ENCODE data around the gene MATK.

MATK gene

GRCh38 chr19:3807574-3808354, 21.6 kb upstream of the MATK start:
- ATAC-seq (replicated peaks) (no peak), DNase-seq (no peak)
- Mint-ChIP-seq H3K27ac (peak overlapping the region; percentile 17), H3K4me1 (peaks cover 28 to 59% of the 10 kb centered on the region in 2 donors), H3K27me3 (peaks cover 8 to 13% of the 10 kb centered on the region in 2 donors), H3K9me3 (peaks cover 0 to 5% of the 10 kb centered on the region in 2 donors), H3K36me3 (peaks cover 3 to 6% of the 10 kb centered on the region in 2 donors), H3K4me3 (no peak overlapping the region)

- Mint-ChIP-seq H3K4me1 (peaks cover 25 to 53% of the 10 kb centered on the region in 2 donors), H3K27ac (no peak overlapping the region), H3K9me3 (peaks cover 0 to 5% of the 10 kb centered on the region in 2 donors), H3K27me3 (peaks cover 11 to 14% of the 10 kb centered on the region in 2 donors), H3K4me3 (no peak overlapping the region), H3K36me3 (no peaks in the 10 kb centered on the region)
- ATAC-seq (replicated peaks) (no peak), DNase-seq (no peak)
Measured at GRCh38 chr19:3807131-3807480, 20.9 kb upstream of the MATK start.

GRCh38 chr19:3805859-3806258, 19.7 kb upstream of the MATK start:
- H3K27me3 Mint-ChIP-seq = peaks cover 11 to 25% of the 10 kb centered on the region in 2 donors
- ATAC-seq (replicated peaks) (no peak), DNase-seq (no peak)
- no peak overlapping the region for H3K27ac Mint-ChIP-seq
- no peak overlapping the region for H3K4me3 Mint-ChIP-seq
- H3K4me1 Mint-ChIP-seq = peaks cover 30 to 56% of the 10 kb centered on the region in 2 donors
- no peaks in the 10 kb centered on the region for H3K36me3 Mint-ChIP-seq
- H3K9me3 Mint-ChIP-seq = peaks cover 0 to 5% of the 10 kb centered on the region in 2 donors

- H3K4me1 Mint-ChIP-seq = peaks cover 24 to 43% of the 10 kb centered on the region in 2 donors
- no peaks in the 10 kb centered on the region for H3K36me3 Mint-ChIP-seq
- no peak overlapping the region for H3K27ac Mint-ChIP-seq
- H3K9me3 Mint-ChIP-seq = peaks cover 0 to 5% of the 10 kb centered on the region in 2 donors
- no peak overlapping the region for H3K4me3 Mint-ChIP-seq
- ATAC-seq (replicated peaks) (no peak), DNase-seq (no peak)
- peaks cover 12 to 25% of the 10 kb centered on the region in 2 donors for H3K27me3 Mint-ChIP-seq
Measured at GRCh38 chr19:3804429-3804828, 18.2 kb upstream of the MATK start.

- H3K9me3 Mint-ChIP-seq = peaks cover 0 to 5% of the 10 kb centered on the region in 2 donors
- peaks cover 16 to 25% of the 10 kb centered on the region in 2 donors for H3K27me3 Mint-ChIP-seq
- H3K27ac Mint-ChIP-seq = no peak overlapping the region
- DNase-seq (no peak), ATAC-seq (replicated peaks) (no peak)
- H3K36me3 Mint-ChIP-seq = no peaks in the 10 kb centered on the region
- no peak overlapping the region for H3K4me3 Mint-ChIP-seq
- peaks cover 24 to 39% of the 10 kb centered on the region in 2 donors for H3K4me1 Mint-ChIP-seq
Measured at GRCh38 chr19:3803986-3804385, 17.8 kb upstream of the MATK start.

- Mint-ChIP-seq H3K4me3 (no peak overlapping the region), H3K27ac (no peak overlapping the region), H3K36me3 (no peaks in the 10 kb centered on the region), H3K9me3 (peaks cover 0 to 4% of the 10 kb centered on the region in 2 donors), H3K27me3 (peaks cover 16 to 25% of the 10 kb centered on the region in 2 donors), H3K4me1 (peaks cover 24 to 35% of the 10 kb centered on the region in 2 donors)
- no peak for DNase-seq
- ATAC-seq (replicated peaks) = no peak
Measured at GRCh38 chr19:3803114-3803888, 17.1 kb upstream of the MATK start.

- Mint-ChIP-seq H3K27me3 (peaks cover 16 to 25% of the 10 kb centered on the region in 2 donors), H3K36me3 (peaks cover 1 to 5% of the 10 kb centered on the region in 2 donors), H3K4me3 (peak overlapping the region; percentile 46 to 72), H3K4me1 (peaks cover 21 to 22% of the 10 kb centered on the region in 2 donors), H3K9me3 (peaks cover 4 to 5% of the 10 kb centered on the region in 2 donors), H3K27ac (no peak overlapping the region)
- DNase-seq (peak; percentile 43), ATAC-seq (replicated peaks) (peak; percentile 85)
Measured at GRCh38 chr19:3801412-3802096, 15.4 kb upstream of the MATK start.

GRCh38 chr19:3800996-3801395, 14.8 kb upstream of the MATK start:
- Mint-ChIP-seq H3K27ac (no peak overlapping the region), H3K27me3 (peaks cover 16 to 25% of the 10 kb centered on the region in 2 donors), H3K9me3 (peaks cover 6% of the 10 kb centered on the region in 2 donors), H3K36me3 (peaks cover 2 to 5% of the 10 kb centered on the region in 2 donors), H3K4me1 (peaks cover 19 to 20% of the 10 kb centered on the region in 2 donors), H3K4me3 (peak overlapping the region; percentile 46 to 72)
- DNase-seq = no peak
- ATAC-seq (replicated peaks) = no peak

- H3K27me3 Mint-ChIP-seq = peaks cover 12 to 16% of the 10 kb centered on the region in 2 donors
- no peak overlapping the region for H3K4me3 Mint-ChIP-seq
- no peak overlapping the region for H3K27ac Mint-ChIP-seq
- peaks cover 10 to 18% of the 10 kb centered on the region in 2 donors for H3K4me1 Mint-ChIP-seq
- no peak for ATAC-seq (replicated peaks)
- H3K36me3 Mint-ChIP-seq = peaks cover 4 to 5% of the 10 kb centered on the region in 2 donors
- DNase-seq = no peak
- H3K9me3 Mint-ChIP-seq = peaks cover 6 to 10% of the 10 kb centered on the region in 2 donors
Measured at GRCh38 chr19:3798137-3798536, 12.0 kb upstream of the MATK start.

GRCh38 chr19:3796358-3796757, 10.2 kb upstream of the MATK start:
- ATAC-seq (replicated peaks) (no peak), DNase-seq (no peak)
- Mint-ChIP-seq H3K4me1 (peaks cover 4 to 11% of the 10 kb centered on the region in 2 donors), H3K9me3 (peaks cover 10% of the 10 kb centered on the region in 2 donors), H3K4me3 (no peak overlapping the region), H3K36me3 (peaks cover 4 to 5% of the 10 kb centered on the region in 2 donors), H3K27ac (no peak overlapping the region), H3K27me3 (peaks cover 5% of the 10 kb centered on the region in 2 donors)

- Mint-ChIP-seq H3K4me3 (no peak overlapping the region), H3K9me3 (peaks cover 14% of the 10 kb centered on the region in 2 donors), H3K27ac (peak overlapping the region; percentile 11), H3K27me3 (peaks cover 5 to 6% of the 10 kb centered on the region in 2 donors), H3K4me1 (peaks cover 0 to 2% of the 10 kb centered on the region in 2 donors), H3K36me3 (peaks cover 4 to 5% of the 10 kb centered on the region in 2 donors)
- ATAC-seq (replicated peaks) = no peak
- DNase-seq = no peak
Measured at GRCh38 chr19:3793799-3794198, 7.6 kb upstream of the MATK start.

GRCh38 chr19:3792114-3792513, 5.9 kb upstream of the MATK start:
- H3K4me3 Mint-ChIP-seq = no peak overlapping the region
- DNase-seq (no peak), ATAC-seq (replicated peaks) (no peak)
- H3K36me3 Mint-ChIP-seq = peaks cover 4 to 5% of the 10 kb centered on the region in 2 donors
- no peak overlapping the region for H3K27ac Mint-ChIP-seq
- peaks cover 5 to 6% of the 10 kb centered on the region in 2 donors for H3K27me3 Mint-ChIP-seq
- no peaks in the 10 kb centered on the region for H3K4me1 Mint-ChIP-seq
- H3K9me3 Mint-ChIP-seq = peaks cover 14% of the 10 kb centered on the region in 2 donors

GRCh38 chr19:3790941-3791340, 4.8 kb upstream of the MATK start:
- peaks cover 0 to 3% of the 10 kb centered on the region in 2 donors for H3K36me3 Mint-ChIP-seq
- ATAC-seq (replicated peaks) (no peak), DNase-seq (no peak)
- H3K4me1 Mint-ChIP-seq = no peaks in the 10 kb centered on the region
- peaks cover 7 to 8% of the 10 kb centered on the region in 2 donors for H3K9me3 Mint-ChIP-seq
- H3K4me3 Mint-ChIP-seq = no peak overlapping the region
- no peak overlapping the region for H3K27ac Mint-ChIP-seq
- peaks cover 5 to 6% of the 10 kb centered on the region in 2 donors for H3K27me3 Mint-ChIP-seq

GRCh38 chr19:3790209-3790734, 4.1 kb upstream of the MATK start:
- no peak overlapping the region for H3K4me3 Mint-ChIP-seq
- H3K27me3 Mint-ChIP-seq = peaks cover 5 to 6% of the 10 kb centered on the region in 2 donors
- H3K36me3 Mint-ChIP-seq = peaks cover 0 to 3% of the 10 kb centered on the region in 2 donors
- H3K9me3 Mint-ChIP-seq = peaks cover 7 to 8% of the 10 kb centered on the region in 2 donors
- peaks cover 0 to 3% of the 10 kb centered on the region in 2 donors for H3K4me1 Mint-ChIP-seq
- no peak for DNase-seq
- H3K27ac Mint-ChIP-seq = no peak overlapping the region
- no peak for ATAC-seq (replicated peaks)

All from stimulated activated naive B cell treated with anti-CD40 and anti-IgM and Interleukin-4, amounts not matched to agents 10 μg/mL and 1 μg/mL and 100 μg/mL, for 72 hours (primary cell).